HG02943 (cell line): Measurements from ENCODE around the gene C12orf57.
"Not testable (repeated sequence)": the region's sequence is repeated elsewhere in the genome, so short reads cannot be mapped to it uniquely, and the experiment has no call there.

Experiments used
- ATAC-seq: cut with Tn5 transposase; IDR thresholded peaks from one replicate; pipeline ENCODE4 v1.9.1; 2021; ENCODE audit warnings: mild to moderate bottlenecking, low read depth, moderate library complexity; ENCODE audit not compliant: unreplicated experiment

C12orf57 gene

GRCh38 chr12:6943722-6944380 lies at the start of gene C12orf57, which contains the start of gene RNU7-1:
Gene C12orf57 (plus strand): TSS chr12:6944022. CDS start chr12:6944122, 100 bp downstream.
Gene RNU7-1 (plus strand): TSS chr12:6943816.
- peak; percentile 39 for ATAC-seq

GRCh38 chr12:6894321-6894720 lies 49.5 kb upstream of the C12orf57 start:
- no peak for ATAC-seq

GRCh38 chr12:6896846-6897435 lies 46.9 kb upstream of the C12orf57 start:
- ATAC-seq: no peak

- ATAC-seq: no peak
Observed at GRCh38 chr12:6899427-6899826, 44.4 kb upstream of the C12orf57 start.

- ATAC-seq: no peak
Observed at GRCh38 chr12:6899837-6900519, 43.8 kb upstream of the C12orf57 start.

- ATAC-seq: no peak
Observed at GRCh38 chr12:6902448-6902847, 41.4 kb upstream of the C12orf57 start.

GRCh38 chr12:6903722-6904121 lies 40.1 kb upstream of the C12orf57 start:
- ATAC-seq: no peak

- peak; percentile 81 for ATAC-seq
Observed at GRCh38 chr12:6904280-6905276, 39.2 kb upstream of the C12orf57 start, which contains the start of gene LRRC23. Gene LRRC23 (plus strand): TSS chr12:6904822. CDS start chr12:6905634, 812 bp downstream.

- ATAC-seq: no peak
Observed at GRCh38 chr12:6905414-6906040, 38.3 kb upstream of the C12orf57 start.

- ATAC-seq: not testable (repeated sequence)
Observed at GRCh38 chr12:6908141-6908540, 35.7 kb upstream of the C12orf57 start.

GRCh38 chr12:6909421-6910145 lies 34.2 kb upstream of the C12orf57 start:
- no peak for ATAC-seq

- no peak for ATAC-seq
Observed at GRCh38 chr12:6912164-6912935, 31.5 kb upstream of the C12orf57 start.

GRCh38 chr12:6914246-6914946 lies 29.4 kb upstream of the C12orf57 start, which contains the start of gene ENO2:
Gene ENO2 (plus strand): TSS chr12:6914580. CDS start chr12:6915833, 1,253 bp downstream.
- peak; percentile 56 for ATAC-seq

- peak; percentile 14 for ATAC-seq
Observed at GRCh38 chr12:6914947-6915788, 28.7 kb upstream of the C12orf57 start.

- no peak for ATAC-seq
Observed at GRCh38 chr12:6915789-6916285, 28.0 kb upstream of the C12orf57 start.

GRCh38 chr12:6916426-6917200 lies 27.2 kb upstream of the C12orf57 start:
- no peak for ATAC-seq
